OCI-LY1 (cell line): ENCODE data around the gene MKI67.

Source experiments
- EZH2 ChIP-seq: fragments of 200-600 bp; sonication (generic), shearing (Covaris generic); IDR thresholded peaks from 2 replicates; pipeline ENCODE4 v1.8.0; 2017; ENCODE audit warnings: borderline replicate concordance, mixed run types, mild to moderate bottlenecking, antibody characterized with exemption, low read length, moderate library complexity, mixed read lengths
- TF ChIP-seq, protein P1 (sequence below): fragments of 200-600 bp; sonication (generic), shearing (Covaris generic); IDR thresholded peaks from 2 replicates; pipeline ENCODE4 v1.5.1; 2017; ENCODE audit warnings: mild to moderate bottlenecking, antibody characterized with exemption, low read length, moderate library complexity, mixed read lengths

DNA sequence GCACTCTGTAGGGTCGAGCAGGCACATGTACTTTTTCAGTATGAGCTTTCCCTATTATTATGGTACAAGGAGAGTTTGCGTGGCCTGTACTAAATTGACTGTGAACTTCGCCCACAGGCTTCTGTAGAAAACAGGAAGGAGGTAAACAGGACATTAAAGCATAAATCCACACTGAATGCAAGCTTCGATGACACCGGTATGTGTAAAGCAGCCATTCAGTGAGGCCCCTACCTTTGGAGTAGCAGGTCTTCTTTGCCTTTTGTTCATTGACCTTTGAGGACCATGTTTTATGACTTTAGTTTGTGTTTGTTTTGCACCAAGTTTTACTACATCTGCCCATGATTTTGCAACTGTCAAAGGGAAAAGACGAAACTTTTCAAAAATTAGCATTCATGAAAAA is 14.5 kb downstream of the MKI67 start:
- TF ChIP-seq, protein P1, sequence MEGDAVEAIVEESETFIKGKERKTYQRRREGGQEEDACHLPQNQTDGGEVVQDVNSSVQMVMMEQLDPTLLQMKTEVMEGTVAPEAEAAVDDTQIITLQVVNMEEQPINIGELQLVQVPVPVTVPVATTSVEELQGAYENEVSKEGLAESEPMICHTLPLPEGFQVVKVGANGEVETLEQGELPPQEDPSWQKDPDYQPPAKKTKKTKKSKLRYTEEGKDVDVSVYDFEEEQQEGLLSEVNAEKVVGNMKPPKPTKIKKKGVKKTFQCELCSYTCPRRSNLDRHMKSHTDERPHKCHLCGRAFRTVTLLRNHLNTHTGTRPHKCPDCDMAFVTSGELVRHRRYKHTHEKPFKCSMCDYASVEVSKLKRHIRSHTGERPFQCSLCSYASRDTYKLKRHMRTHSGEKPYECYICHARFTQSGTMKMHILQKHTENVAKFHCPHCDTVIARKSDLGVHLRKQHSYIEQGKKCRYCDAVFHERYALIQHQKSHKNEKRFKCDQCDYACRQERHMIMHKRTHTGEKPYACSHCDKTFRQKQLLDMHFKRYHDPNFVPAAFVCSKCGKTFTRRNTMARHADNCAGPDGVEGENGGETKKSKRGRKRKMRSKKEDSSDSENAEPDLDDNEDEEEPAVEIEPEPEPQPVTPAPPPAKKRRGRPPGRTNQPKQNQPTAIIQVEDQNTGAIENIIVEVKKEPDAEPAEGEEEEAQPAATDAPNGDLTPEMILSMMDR: no peak
- TF ChIP-seq EZH2: no peak
